ENCODE measurements around the gene PPP3CB. TPM values are rescaled to one million over a fixed set of nuclear protein-coding genes. Genes with fewer than 3 reads are reported as not detected.

Gene PPP3CB
- total RNA-seq, 1 experiment from 2014 or later, result 27.5 TPM

DNA sequence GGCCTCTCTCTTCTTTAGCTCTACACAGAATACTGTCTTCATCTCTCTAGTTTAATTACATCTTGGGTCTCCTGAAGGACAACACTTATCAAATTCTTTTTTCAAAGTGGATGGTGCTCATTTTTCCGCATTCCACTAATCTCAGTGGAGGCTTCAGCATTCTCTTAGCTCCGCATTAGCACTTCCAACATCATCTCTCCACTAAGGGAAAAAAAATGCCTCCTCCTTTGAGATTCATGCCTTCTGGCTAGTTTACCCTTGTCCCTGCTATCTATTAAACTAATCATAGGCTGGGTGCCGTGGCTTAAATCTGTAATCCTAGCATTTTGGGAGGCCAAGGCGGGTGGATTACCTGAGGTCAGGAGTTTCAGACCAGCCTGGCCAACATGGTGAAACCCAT, 9.2 kb downstream of the PPP3CB start:
- intact Hi-C loops (cut with micrococcal nuclease; ENCODE audit: unreplicated experiment), result no loop called here
- H3K4me1 Mint-ChIP-seq (ENCODE audit: low read depth, unreplicated experiment), result no peaks in the 10 kb centered on the region

DNA sequence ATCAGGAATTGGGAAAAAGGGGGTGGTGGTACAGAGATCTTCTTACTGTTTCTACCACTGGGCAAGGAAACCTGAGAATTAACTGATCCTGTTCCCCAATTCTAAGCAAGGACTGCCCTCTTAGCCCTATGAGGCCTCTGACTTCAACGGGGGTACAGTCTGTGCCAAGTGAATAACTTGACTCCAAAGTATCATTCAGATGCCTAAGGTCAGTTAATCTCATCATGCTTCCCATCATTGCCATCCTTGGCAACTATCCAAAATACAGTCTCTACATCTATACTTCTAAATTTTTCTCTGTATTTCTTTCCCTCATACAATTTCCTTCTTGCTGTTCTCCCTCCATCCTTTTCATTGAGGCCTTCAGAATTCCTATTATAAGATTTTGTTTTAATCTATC, 10.5 kb downstream of the PPP3CB start:
- TF ChIP-seq CTCF (IDR thresholded peaks at IDR 0.05; ENCODE audit: unreplicated experiment), result no peak
- no TSS peak for BruUV-seq (replicated peaks)
- CTCF ChIA-PET, result no interaction called here
- Mint-ChIP-seq H3K4me3 (ENCODE audit: low read depth, unreplicated experiment) (no peak overlapping the region), H3K9me3 (ENCODE audit: low read depth, unreplicated experiment) (peaks cover 5% of the 10 kb centered on the region), H3K27me3 (ENCODE audit: unreplicated experiment) (no peaks in the 10 kb centered on the region), H3K36me3 (ENCODE audit: insufficient read depth, unreplicated experiment) (peaks cover 11% of the 10 kb centered on the region), H3K27ac (ENCODE audit: unreplicated experiment) (no peak overlapping the region), H3K4me1 (ENCODE audit: low read depth, unreplicated experiment) (peaks cover 6% of the 10 kb centered on the region)
- no peak for DNase-seq
- intact Hi-C loops (cut with micrococcal nuclease; ENCODE audit: unreplicated experiment), result no loop called here

More for the DNA sequence above, 9.2 kb downstream of the PPP3CB start:
- H3K4me3 Mint-ChIP-seq (ENCODE audit: low read depth, unreplicated experiment), result no peak overlapping the region
- no peak for DNase-seq
- no peak overlapping the region for H3K27ac Mint-ChIP-seq (ENCODE audit: unreplicated experiment)
- no peaks in the 10 kb centered on the region for H3K27me3 Mint-ChIP-seq (ENCODE audit: unreplicated experiment)
- CTCF ChIA-PET, result interaction anchor here (0.7 kb wide), 1 partner anchor 8 kb away, joined by 3 read pairs; no protein-coding TSS in a partner anchor
- peaks cover 5% of the 10 kb centered on the region for H3K9me3 Mint-ChIP-seq (ENCODE audit: low read depth, unreplicated experiment)
- no peak for TF ChIP-seq CTCF (IDR thresholded peaks at IDR 0.05; ENCODE audit: unreplicated experiment)
- BruUV-seq (replicated peaks), result no TSS peak
- peaks cover 11% of the 10 kb centered on the region for H3K36me3 Mint-ChIP-seq (ENCODE audit: insufficient read depth, unreplicated experiment)

- Mint-ChIP-seq H3K4me3 (ENCODE audit: low read depth, unreplicated experiment) (no peak overlapping the region), H3K27ac (ENCODE audit: unreplicated experiment) (no peak overlapping the region), H3K27me3 (ENCODE audit: unreplicated experiment) (no peaks in the 10 kb centered on the region), H3K36me3 (ENCODE audit: insufficient read depth, unreplicated experiment) (peaks cover 16% of the 10 kb centered on the region), H3K4me1 (ENCODE audit: low read depth, unreplicated experiment) (peaks cover 12% of the 10 kb centered on the region), H3K9me3 (ENCODE audit: low read depth, unreplicated experiment) (no peaks in the 10 kb centered on the region)
- no TSS peak for BruUV-seq (replicated peaks)
- TF ChIP-seq CTCF (IDR thresholded peaks at IDR 0.05; ENCODE audit: unreplicated experiment), result no peak
- intact Hi-C loops (cut with micrococcal nuclease; ENCODE audit: unreplicated experiment), result no loop called here
- no peak for DNase-seq
- CTCF ChIA-PET, result no interaction called here
Measured at GRCh38 chr10:73480158-73480557, 15.7 kb downstream of the PPP3CB start.

DNA sequence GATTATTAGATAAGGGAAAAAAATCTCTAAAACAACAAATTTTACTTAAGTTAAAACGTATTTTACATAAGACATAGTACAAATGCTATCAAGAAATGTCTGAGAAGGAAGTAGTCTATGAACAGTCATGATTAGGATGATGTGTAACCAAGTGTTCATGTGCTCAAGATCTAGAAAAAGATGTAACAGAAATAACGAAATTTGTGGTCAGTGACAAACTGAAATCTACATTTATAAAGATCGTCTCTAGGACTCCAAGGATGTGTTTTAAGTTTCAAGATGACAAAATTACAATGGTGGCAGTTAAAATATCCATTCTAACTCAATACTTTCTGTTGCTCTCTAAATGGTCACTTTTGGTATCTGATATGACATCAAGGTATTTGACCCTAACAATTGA, 17.2 kb downstream of the PPP3CB start:
- DNase-seq, result no peak
- Mint-ChIP-seq H3K27me3 (ENCODE audit: unreplicated experiment) (no peaks in the 10 kb centered on the region), H3K27ac (ENCODE audit: unreplicated experiment) (no peak overlapping the region), H3K4me3 (ENCODE audit: low read depth, unreplicated experiment) (no peak overlapping the region), H3K9me3 (ENCODE audit: low read depth, unreplicated experiment) (no peaks in the 10 kb centered on the region), H3K4me1 (ENCODE audit: low read depth, unreplicated experiment) (peaks cover 12% of the 10 kb centered on the region), H3K36me3 (ENCODE audit: insufficient read depth, unreplicated experiment) (peaks cover 22% of the 10 kb centered on the region)
- intact Hi-C loops (cut with micrococcal nuclease; ENCODE audit: unreplicated experiment), result no loop called here
- CTCF ChIA-PET, result no interaction called here
- BruUV-seq (replicated peaks), result no TSS peak
- no peak for TF ChIP-seq CTCF (IDR thresholded peaks at IDR 0.05; ENCODE audit: unreplicated experiment)

Measured in Calu3 (cell line).